ENCODE results near the gene CUX1. TPM values are rescaled to one million over a fixed set of nuclear protein-coding genes. Genes with fewer than 3 reads are reported as not detected.
A peak's percentile ranks its signal among the peaks of the same experiment; 100 is the strongest.

CUX1 gene
- total RNA-seq, 3 donors from 2014 or later = 85.2 to 167 (median 120) TPM

DNA sequence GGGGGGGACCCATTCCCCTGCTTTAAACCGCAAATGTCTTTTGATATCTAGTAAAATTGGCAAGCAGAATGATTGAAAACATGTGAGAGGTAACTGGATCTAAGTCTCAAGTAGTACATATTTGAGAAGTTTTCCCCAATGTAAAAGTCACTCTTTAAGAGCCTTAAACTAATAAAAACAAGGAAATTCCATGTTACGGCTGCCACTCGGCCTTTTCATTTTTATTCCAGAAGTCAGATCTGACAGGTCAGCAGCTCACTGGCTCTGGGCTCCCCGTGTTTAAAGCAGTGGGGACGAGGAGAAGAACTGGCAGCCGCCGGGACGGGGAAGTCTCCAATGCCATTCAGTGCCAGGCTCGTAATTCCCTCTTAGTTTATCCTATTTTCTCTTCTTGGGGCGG is 80.7 kb downstream of the CUX1 start:
- intact Hi-C loops (cut with DNase I, micrococcal nuclease) = no loop called here
- H3K9me3 ChIP-seq = no peaks in the 10 kb centered on the region
- TF ChIP-seq, protein P1, sequence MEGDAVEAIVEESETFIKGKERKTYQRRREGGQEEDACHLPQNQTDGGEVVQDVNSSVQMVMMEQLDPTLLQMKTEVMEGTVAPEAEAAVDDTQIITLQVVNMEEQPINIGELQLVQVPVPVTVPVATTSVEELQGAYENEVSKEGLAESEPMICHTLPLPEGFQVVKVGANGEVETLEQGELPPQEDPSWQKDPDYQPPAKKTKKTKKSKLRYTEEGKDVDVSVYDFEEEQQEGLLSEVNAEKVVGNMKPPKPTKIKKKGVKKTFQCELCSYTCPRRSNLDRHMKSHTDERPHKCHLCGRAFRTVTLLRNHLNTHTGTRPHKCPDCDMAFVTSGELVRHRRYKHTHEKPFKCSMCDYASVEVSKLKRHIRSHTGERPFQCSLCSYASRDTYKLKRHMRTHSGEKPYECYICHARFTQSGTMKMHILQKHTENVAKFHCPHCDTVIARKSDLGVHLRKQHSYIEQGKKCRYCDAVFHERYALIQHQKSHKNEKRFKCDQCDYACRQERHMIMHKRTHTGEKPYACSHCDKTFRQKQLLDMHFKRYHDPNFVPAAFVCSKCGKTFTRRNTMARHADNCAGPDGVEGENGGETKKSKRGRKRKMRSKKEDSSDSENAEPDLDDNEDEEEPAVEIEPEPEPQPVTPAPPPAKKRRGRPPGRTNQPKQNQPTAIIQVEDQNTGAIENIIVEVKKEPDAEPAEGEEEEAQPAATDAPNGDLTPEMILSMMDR (IDR thresholded peaks at IDR 0.05) = no peak
- no peaks in the 10 kb centered on the region for H3K36me3 ChIP-seq (ENCODE audit: low read depth)
- H3K4me3 ChIP-seq = no peak overlapping the region
- no peak for ATAC-seq
- DNase-seq = no peak
- H3K4me1 ChIP-seq (ENCODE audit: low read depth) = no peaks in the 10 kb centered on the region

DNA sequence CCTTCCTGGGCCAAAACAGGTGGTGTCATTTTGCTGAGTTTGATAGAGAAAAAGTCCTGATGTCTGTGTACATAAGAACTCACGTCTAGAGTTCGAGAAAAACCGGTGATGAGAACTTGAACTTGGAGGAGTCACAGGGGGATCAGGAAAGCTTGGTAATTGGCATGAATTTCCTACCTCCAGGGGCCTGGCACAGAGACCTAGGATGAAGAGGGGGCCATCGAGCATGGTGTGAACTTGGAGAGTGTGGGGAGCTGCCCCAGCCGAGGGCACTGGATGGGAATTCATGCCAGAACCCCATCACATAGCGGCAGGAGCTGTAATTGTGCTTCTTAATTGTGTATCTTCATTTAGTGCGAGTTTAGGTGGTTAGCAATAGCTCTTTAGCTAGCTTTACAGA is 82.2 kb downstream of the CUX1 start:
- intact Hi-C loops (cut with DNase I, micrococcal nuclease) = no loop called here
- TF ChIP-seq, protein P1 (IDR thresholded peaks at IDR 0.05) = no peak
- Histone ChIP-seq H3K4me3 (no peak overlapping the region), H3K36me3 (ENCODE audit: low read depth) (no peaks in the 10 kb centered on the region), H3K9me3 (no peaks in the 10 kb centered on the region), H3K4me1 (ENCODE audit: low read depth) (no peaks in the 10 kb centered on the region)
- DNase-seq (peak in 1 of 3 donors; percentile 5), ATAC-seq (no peak)

- ATAC-seq (no peak), DNase-seq (peak in 2 of 3 donors; percentile 13 to 42)
- Histone ChIP-seq H3K4me1 (ENCODE audit: low read depth) (no peaks in the 10 kb centered on the region), H3K4me3 (no peak overlapping the region), H3K36me3 (ENCODE audit: low read depth) (no peaks in the 10 kb centered on the region), H3K9me3 (no peaks in the 10 kb centered on the region)
- TF ChIP-seq, protein P1 (IDR thresholded peaks at IDR 0.05) = no peak
- intact Hi-C loops (cut with DNase I, micrococcal nuclease) = no loop called here
Observed at GRCh38 chr7:101900103-101900502, 82.7 kb downstream of the CUX1 start.

DNA sequence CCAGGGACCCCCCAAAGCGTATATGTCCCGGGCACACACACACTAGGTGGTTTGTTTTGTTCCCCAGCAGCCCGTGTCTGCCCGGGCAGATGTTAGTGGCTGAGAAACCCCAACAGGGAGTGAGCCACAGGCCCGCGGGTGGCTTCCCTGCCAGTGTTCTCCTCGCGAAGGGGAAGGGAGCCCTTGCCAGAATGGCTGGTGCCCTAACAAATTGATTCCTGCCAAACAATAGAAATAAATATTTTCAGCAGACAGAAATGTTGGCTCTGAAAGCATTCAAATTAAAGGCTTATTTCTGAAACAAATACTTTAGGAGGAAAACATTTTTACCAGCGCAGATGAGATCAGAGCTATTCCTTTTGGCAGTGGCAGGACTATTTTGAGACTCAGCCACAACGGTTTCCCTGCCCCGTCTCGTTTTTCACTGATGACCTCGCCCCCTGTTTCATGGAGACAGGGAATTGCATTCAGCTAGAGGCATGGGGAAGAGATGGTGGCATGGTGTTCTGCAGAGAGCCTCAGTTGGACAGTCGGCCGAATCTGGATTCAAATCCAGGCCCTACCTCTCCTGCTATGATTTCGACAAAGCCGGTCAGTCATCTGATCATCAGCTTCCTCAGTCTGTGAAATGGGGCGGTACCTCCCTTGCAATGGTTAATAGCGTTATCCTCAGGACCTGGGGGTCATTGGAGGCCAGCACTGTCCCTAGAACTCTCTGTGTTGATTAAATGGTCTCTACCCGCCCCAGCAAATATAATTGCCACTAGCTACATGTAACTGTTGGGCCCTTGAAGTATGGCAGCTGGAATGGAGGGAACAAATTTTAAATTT is 84.5 kb downstream of the CUX1 start:
- no peaks in the 10 kb centered on the region for H3K9me3 ChIP-seq
- H3K36me3 ChIP-seq (ENCODE audit: low read depth) = no peaks in the 10 kb centered on the region
- intact Hi-C loops (cut with DNase I, micrococcal nuclease) = no loop called here
- no peak for ATAC-seq
- H3K4me1 ChIP-seq (ENCODE audit: low read depth) = no peaks in the 10 kb centered on the region
- no peak overlapping the region for H3K4me3 ChIP-seq
- DNase-seq = peak in 2 of 3 donors; percentile 8 to 48
- TF ChIP-seq, protein P1 (IDR thresholded peaks at IDR 0.05) = no peak

GRCh38 chr7:101902680-101903514 is 85.5 kb downstream of the CUX1 start:
- Histone ChIP-seq H3K4me1 (ENCODE audit: low read depth) (no peaks in the 10 kb centered on the region), H3K4me3 (no peak overlapping the region), H3K36me3 (ENCODE audit: low read depth) (no peaks in the 10 kb centered on the region), H3K9me3 (no peaks in the 10 kb centered on the region)
- DNase-seq (no peak), ATAC-seq (no peak)
- intact Hi-C loops (cut with DNase I, micrococcal nuclease) = no loop called here
- TF ChIP-seq, protein P1 (IDR thresholded peaks at IDR 0.05) = no peak

Measured in mucosa of descending colon (tissue), 3 donors.